ENCODE measurements around the gene CTNS. TPM values are rescaled to one million over a fixed set of nuclear protein-coding genes. Genes with fewer than 3 reads are reported as not detected.

Gene CTNS
- total and polyA plus RNA-seq, 5 experiments from 2014 or later: 4.5 to 11.7 (median 9.5) TPM

DNA sequence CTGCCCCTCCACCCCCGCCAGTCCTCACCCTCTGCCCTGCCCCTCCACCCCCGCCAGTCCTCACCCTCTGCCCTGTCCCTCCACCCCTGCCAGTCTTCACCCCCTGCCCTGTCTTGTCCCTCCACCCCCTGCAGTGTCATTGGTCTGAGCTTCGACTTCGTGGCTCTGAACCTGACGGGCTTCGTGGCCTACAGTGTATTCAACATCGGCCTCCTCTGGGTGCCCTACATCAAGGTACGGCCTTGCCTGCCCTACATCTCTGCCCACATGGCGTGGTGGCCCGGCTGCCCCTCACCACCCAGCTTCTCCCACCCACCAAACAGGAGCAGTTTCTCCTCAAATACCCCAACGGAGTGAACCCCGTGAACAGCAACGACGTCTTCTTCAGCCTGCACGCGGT lies 19.8 kb downstream of the CTNS start:
- POLR2A ChIA-PET: no interaction called here
- Mint-ChIP-seq H3K36me3 (peaks cover 0 to 3% (median 0%) of the 10 kb centered on the region in 3 donors), H3K4me3 (no peak overlapping the region), H3K4me1 (no peaks in the 10 kb centered on the region), H3K9me3 (no peaks in the 10 kb centered on the region), H3K27ac (peak overlapping the region in 2 of 10 donors; percentile 45 to 53), H3K27me3 (no peaks in the 10 kb centered on the region)
- ATAC-seq: no peak
- DNase-seq: no peak

- no peaks in the 10 kb centered on the region for H3K9me3 Mint-ChIP-seq
- H3K36me3 Mint-ChIP-seq: no peaks in the 10 kb centered on the region
- ATAC-seq: no peak
- no peaks in the 10 kb centered on the region for H3K27me3 Mint-ChIP-seq
- H3K4me3 Mint-ChIP-seq: no peak overlapping the region
- DNase-seq: no peak
- POLR2A ChIA-PET: no interaction called here
- no peaks in the 10 kb centered on the region for H3K4me1 Mint-ChIP-seq
- H3K27ac Mint-ChIP-seq: peak overlapping the region in 2 of 10 donors; percentile 45 to 53
These were observed 20.4 kb downstream of the CTNS start for GRCh38 chr17:3656755-3657587.

DNA sequence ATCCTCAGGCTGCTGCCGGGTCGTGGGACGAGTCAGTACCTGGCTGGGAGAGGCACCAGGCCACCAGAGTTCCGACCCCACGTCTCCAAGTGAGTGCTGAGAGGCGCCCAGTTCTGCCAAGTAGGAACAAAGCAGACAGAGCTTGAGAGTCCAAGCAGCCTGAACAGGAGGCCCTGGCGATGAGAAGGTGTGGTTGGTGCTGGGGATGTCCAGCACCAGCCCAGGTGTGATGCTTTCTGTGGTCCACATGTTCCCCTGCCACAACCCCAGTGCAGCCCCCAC lies 21.0 kb downstream of the CTNS start:
- H3K4me3 Mint-ChIP-seq: no peak overlapping the region
- H3K27me3 Mint-ChIP-seq: no peaks in the 10 kb centered on the region
- no peaks in the 10 kb centered on the region for H3K9me3 Mint-ChIP-seq
- DNase-seq (no peak), ATAC-seq (no peak)
- no peaks in the 10 kb centered on the region for H3K36me3 Mint-ChIP-seq
- H3K27ac Mint-ChIP-seq: no peak overlapping the region
- POLR2A ChIA-PET: no interaction called here
- no peaks in the 10 kb centered on the region for H3K4me1 Mint-ChIP-seq

- POLR2A ChIA-PET: no interaction called here
- DNase-seq: no peak
- Mint-ChIP-seq H3K27ac (peak overlapping the region in 1 of 10 donors; percentile 67), H3K4me3 (no peak overlapping the region), H3K27me3 (no peaks in the 10 kb centered on the region), H3K4me1 (no peaks in the 10 kb centered on the region), H3K9me3 (no peaks in the 10 kb centered on the region), H3K36me3 (no peaks in the 10 kb centered on the region)
- ATAC-seq: no peak
These were observed 21.6 kb downstream of the CTNS start for GRCh38 chr17:3657874-3658783.

- no peak for ATAC-seq
- Mint-ChIP-seq H3K9me3 (no peaks in the 10 kb centered on the region), H3K27ac (peak overlapping the region in 1 of 10 donors; percentile 29), H3K4me3 (no peak overlapping the region), H3K4me1 (no peaks in the 10 kb centered on the region), H3K27me3 (no peaks in the 10 kb centered on the region), H3K36me3 (no peaks in the 10 kb centered on the region)
- DNase-seq: no peak
- POLR2A ChIA-PET: no interaction called here
These were observed 22.4 kb downstream of the CTNS start for GRCh38 chr17:3658784-3659449.

GRCh38 chr17:3659541-3660111 lies 23.1 kb downstream of the CTNS start:
- POLR2A ChIA-PET: no interaction called here
- Mint-ChIP-seq H3K27me3 (no peaks in the 10 kb centered on the region), H3K36me3 (no peaks in the 10 kb centered on the region), H3K27ac (no peak overlapping the region), H3K4me1 (no peaks in the 10 kb centered on the region), H3K4me3 (no peak overlapping the region), H3K9me3 (no peaks in the 10 kb centered on the region)
- ATAC-seq (no peak), DNase-seq (no peak)

DNA sequence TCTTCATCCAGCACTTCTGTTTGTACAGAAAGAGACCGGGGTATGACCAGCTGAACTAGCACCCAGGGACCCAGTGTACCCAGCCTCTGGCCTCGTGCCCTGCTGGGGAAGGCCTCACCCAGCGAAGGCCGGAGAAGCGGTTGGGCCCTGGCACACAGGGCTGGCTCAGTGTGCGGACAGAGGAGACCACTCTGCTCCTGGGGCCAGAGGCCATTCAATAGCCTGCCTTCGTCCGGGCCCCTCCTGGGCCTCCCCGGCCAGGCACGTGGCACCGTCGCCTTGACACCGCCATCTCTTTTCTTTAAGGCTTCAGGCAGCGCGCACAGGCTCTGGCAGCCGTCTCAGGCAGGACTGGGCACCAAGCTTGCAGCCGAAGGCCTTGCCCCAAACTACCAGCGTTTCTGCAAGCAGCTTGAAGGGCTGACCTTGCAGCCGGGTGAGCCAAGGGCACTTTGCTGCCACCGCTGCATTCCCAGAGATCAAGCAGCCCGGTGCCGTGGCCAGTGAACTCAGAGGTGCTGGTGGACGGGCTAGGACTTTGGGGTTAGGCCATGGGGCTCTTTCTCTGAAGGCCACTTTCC lies 23.8 kb downstream of the CTNS start:
- no peaks in the 10 kb centered on the region for H3K9me3 Mint-ChIP-seq
- H3K4me1 Mint-ChIP-seq: no peaks in the 10 kb centered on the region
- no peaks in the 10 kb centered on the region for H3K27me3 Mint-ChIP-seq
- H3K27ac Mint-ChIP-seq: no peak overlapping the region
- DNase-seq (no peak), ATAC-seq (no peak)
- POLR2A ChIA-PET: no interaction called here
- no peak overlapping the region for H3K4me3 Mint-ChIP-seq
- no peaks in the 10 kb centered on the region for H3K36me3 Mint-ChIP-seq

- ATAC-seq (no peak), DNase-seq (no peak)
- no peaks in the 10 kb centered on the region for H3K27me3 Mint-ChIP-seq
- H3K4me1 Mint-ChIP-seq: peaks cover 7 to 14% (median 11%) of the 10 kb centered on the region in 4 donors
- peak overlapping the region in 1 of 10 donors; percentile 49 for H3K27ac Mint-ChIP-seq
- H3K36me3 Mint-ChIP-seq: no peaks in the 10 kb centered on the region
- POLR2A ChIA-PET: no interaction called here
- no peak overlapping the region for H3K4me3 Mint-ChIP-seq
- no peaks in the 10 kb centered on the region for H3K9me3 Mint-ChIP-seq
These were observed 26.8 kb downstream of the CTNS start for GRCh38 chr17:3663102-3664011.

GRCh38 chr17:3665834-3666233 lies 29.3 kb downstream of the CTNS start:
- Mint-ChIP-seq H3K36me3 (peaks cover 0 to 5% (median 0%) of the 10 kb centered on the region in 3 donors), H3K9me3 (no peaks in the 10 kb centered on the region), H3K4me1 (peaks cover 11 to 27% (median 26%) of the 10 kb centered on the region in 4 donors), H3K4me3 (peak overlapping the region in 9 of 10 donors; percentile 25 to 94 (median 52)), H3K27ac (peak overlapping the region in 2 of 10 donors; percentile 40 to 85), H3K27me3 (no peaks in the 10 kb centered on the region)
- DNase-seq: no peak
- POLR2A ChIA-PET: no interaction called here
- ATAC-seq: no peak

DNA sequence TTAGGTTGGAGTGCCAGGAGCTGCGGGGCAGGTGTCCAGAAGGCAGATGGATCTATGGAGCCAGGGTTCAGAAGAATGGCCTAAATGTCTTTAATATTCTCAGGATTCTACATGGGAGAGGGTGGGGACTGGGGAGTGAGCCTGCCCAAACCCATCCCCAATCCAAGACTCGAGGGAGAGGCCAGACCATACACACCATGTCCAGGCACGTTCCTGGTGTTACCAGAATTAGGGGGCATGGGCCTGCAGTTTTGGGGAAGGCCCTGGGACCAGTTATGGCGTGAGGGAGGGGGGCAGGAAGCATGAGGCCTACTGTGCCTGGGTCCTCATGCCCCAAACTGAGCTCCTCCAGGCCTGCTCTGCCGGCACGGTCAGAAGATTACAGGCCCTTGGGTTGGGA lies 30.0 kb downstream of the CTNS start:
- H3K9me3 Mint-ChIP-seq: no peaks in the 10 kb centered on the region

More for the DNA sequence above, 30.0 kb downstream of the CTNS start:
- peaks cover 11 to 29% (median 27%) of the 10 kb centered on the region in 4 donors for H3K4me1 Mint-ChIP-seq
- peak overlapping the region; percentile 25 to 94 (median 52) for H3K4me3 Mint-ChIP-seq
- H3K36me3 Mint-ChIP-seq: peaks cover 0 to 11% (median 0%) of the 10 kb centered on the region in 3 donors
- H3K27me3 Mint-ChIP-seq: no peaks in the 10 kb centered on the region
- POLR2A ChIA-PET: interaction anchor here (0.5 to 1.3 kb wide), 2 partner anchors 17 to 30 kb away, joined by 4 to 13 read pairs; partner anchors contain the start of genes CTNS and SHPK
- no peak for DNase-seq
- no peak for ATAC-seq
- H3K27ac Mint-ChIP-seq: peak overlapping the region in 2 of 10 donors; percentile 63 to 85

All from naive thymus-derived CD8-positive, alpha-beta T cell (primary cell).